NT2/D1 (cell line): ENCODE measurements around the gene MAP3K5.
"Not testable (repeated sequence)": the region's sequence is repeated elsewhere in the genome, so short reads cannot be mapped to it uniquely, and the experiment has no call there.

Experiments used
- SUZ12 ChIP-seq: IDR thresholded peaks from 2 replicates; pipeline ENCODE4 v1.6.1; 2011; ENCODE audit not compliant: insufficient read length, insufficient read depth; ENCODE audit errors: extremely low read depth
- YY1 ChIP-seq: IDR thresholded peaks from 2 replicates; pipeline ENCODE4 v1.6.1; 2011; ENCODE audit not compliant: insufficient read length, insufficient read depth
- ZNF274 ChIP-seq: IDR thresholded peaks from 2 replicates; pipeline ENCODE4 v1.6.1; 2011; ENCODE audit warnings: mild to moderate bottlenecking, low read depth, low read length

- TF ChIP-seq ZNF274, YY1, SUZ12: not testable (repeated sequence)
Observed at GRCh38 chr6:136585523-136585922, 206.8 kb downstream of the MAP3K5 start.
